Caco-2 (cell line): ENCODE measurements around the gene SIM2. TPM values are rescaled to one million over a fixed set of nuclear protein-coding genes. Genes with fewer than 3 reads are reported as not detected.

ENCODE experiments used
- BruUV-seq: library from RNA; stranded (reverse); fragments of 400-500 nt; replicated peaks from 2 replicates; lab custom pipeline; 2021; lab: Mats Ljungman, UMichigan
- CTCF ChIA-PET: fragments of 300-600 bp; sonication (Branson Sonifier 250); formaldehyde crosslinking; loops from one replicate; lab custom pipeline; 2022; ENCODE audit warnings: antibody characterized with exemption; lab: Charles Lee
- POLR2A ChIA-PET: fragments of 300-600 bp; sonication (Branson Sonifier 250); formaldehyde crosslinking; loops from one replicate; lab custom pipeline; 2022; ENCODE audit warnings: antibody characterized with exemption; lab: Charles Lee
- DNase-seq, 2 experiments: peaks; one replicate each; pipeline versions ENCODE4 v3.0.0 to v3.0.0-alpha.2; 2020 to 2022
- H3K27me3 ChIP-seq: replicated peaks from 2 replicates; pipeline ENCODE4 v1.6.0; 2011; ENCODE audit warnings: low read length; ENCODE audit not compliant: control insufficient read depth, insufficient read depth
- H3K36me3 ChIP-seq: 2 replicates; pipeline ENCODE4 v1.5.1; 2011; ENCODE audit warnings: low read length; ENCODE audit not compliant: control insufficient read depth, insufficient read depth
- H3K4me1 ChIP-seq: fragments of 250-450 bp; sonication (Bioruptor Pico); 2 replicates; pipeline ENCODE4 v1.5.1; 2020; ENCODE audit warnings: mild to moderate bottlenecking
- H3K4me3 ChIP-seq: 2 replicates; pipeline ENCODE4 v1.5.1; 2011; ENCODE audit warnings: low read depth, mild to moderate bottlenecking, control low read depth, low read length
- H3K9me3 ChIP-seq: fragments of 250-450 bp; sonication (Bioruptor Pico); 2 replicates; pipeline ENCODE4 v1.5.1; 2020; ENCODE audit warnings: mild to moderate bottlenecking, moderate library complexity
- H3K27ac Mint-ChIP-seq: one replicate; pipeline ENCODE4 v1.8.0; 2022; ENCODE audit warnings: mixed read lengths; ENCODE audit not compliant: unreplicated experiment
- H3K27me3 Mint-ChIP-seq: one replicate; pipeline ENCODE4 v1.8.0; 2022; ENCODE audit warnings: mixed read lengths; ENCODE audit not compliant: insufficient read depth, unreplicated experiment
- H3K36me3 Mint-ChIP-seq: one replicate; pipeline ENCODE4 v1.8.0; 2022; ENCODE audit warnings: mild to moderate bottlenecking, mixed read lengths; ENCODE audit not compliant: insufficient read depth, unreplicated experiment
- H3K4me1 Mint-ChIP-seq: one replicate; pipeline ENCODE4 v1.8.0; 2022; ENCODE audit warnings: low read depth, mixed read lengths; ENCODE audit not compliant: unreplicated experiment
- H3K4me3 Mint-ChIP-seq: one replicate; pipeline ENCODE4 v1.8.0; 2022; ENCODE audit warnings: mild to moderate bottlenecking, moderate library complexity, mixed read lengths; ENCODE audit not compliant: unreplicated experiment
- H3K9me3 Mint-ChIP-seq: one replicate; pipeline ENCODE4 v1.8.0; 2022; ENCODE audit warnings: mixed read lengths; ENCODE audit not compliant: unreplicated experiment
- CTCF ChIP-seq, 2 experiments: fragments of 200-600 bp in 1 of 2; IDR thresholded peaks; 1 replicate in 1 of 2; 2 replicates in 1 of 2; pipeline versions ENCODE4 v1.5.1 to v1.8.0; 2011 to 2022; ENCODE audit warnings: antibody characterized with exemption in 1 of 2, control low read depth in 1 of 2, inconsistent platforms in 1 of 2, low read depth in 1 of 2, low read length in 1 of 2, mild to moderate bottlenecking in 1 of 2, moderate library complexity in 1 of 2; ENCODE audit not compliant: insufficient read depth in 1 of 2, severe bottlenecking in 1 of 2, unreplicated experiment in 1 of 2
- intact Hi-C: fragments of 100-400 bp; cut with micrococcal nuclease; formaldehyde crosslinking; loops from one replicate; pipeline ENCODE4 v1.10.0; 2022; ENCODE audit not compliant: unreplicated experiment
- total RNA-seq: library from RNA; stranded (reverse); gene quantifications from 2 replicates; pipeline ENCODE4 v1.2.3, GENCODE V29; 2022

SIM2 gene
- total RNA-seq, 1 experiment from 2014 or later: 9.4 TPM

- H3K27ac Mint-ChIP-seq: no peak overlapping the region
- CTCF ChIA-PET: no interaction called here
- POLR2A ChIA-PET: no interaction called here
- H3K36me3 Mint-ChIP-seq: peaks cover 7% of the 10 kb centered on the region
- no peak for TF ChIP-seq CTCF (IDR thresholded peaks at IDR 0.05; ENCODE audit: insufficient read depth in 1 of 2, low read depth in 1 of 2, low read length in 1 of 2, severe bottlenecking in 1 of 2, unreplicated experiment in 1 of 2)
- H3K4me1 Mint-ChIP-seq: peaks cover 11% of the 10 kb centered on the region
- Histone ChIP-seq H3K4me3 (no peak overlapping the region), H3K36me3 (no peaks in the 10 kb centered on the region; the same call in none of the 2 replicates), H3K9me3 (no peaks in the 10 kb centered on the region), H3K4me1 (peaks cover 10% of the 10 kb centered on the region; the same call in 1 of the 2 replicates), H3K27me3 (no peaks in the 10 kb centered on the region)
- no peak overlapping the region for H3K4me3 Mint-ChIP-seq
- H3K9me3 Mint-ChIP-seq: no peaks in the 10 kb centered on the region
- peak in 1 of 2 experiments; percentile 13 for DNase-seq
- BruUV-seq: no TSS peak
- intact Hi-C loops: no loop called here
- H3K27me3 Mint-ChIP-seq: no peaks in the 10 kb centered on the region
Measured at GRCh38 chr21:36728371-36729111, 29.6 kb downstream of the SIM2 start.

- no peak overlapping the region for H3K4me3 Mint-ChIP-seq
- H3K36me3 ChIP-seq: no peaks in the 10 kb centered on the region; the same call in none of the 2 replicates
- peaks cover 10% of the 10 kb centered on the region; the same call in 1 of the 2 replicates for H3K4me1 ChIP-seq
- BruUV-seq: no TSS peak
- H3K27me3 Mint-ChIP-seq: no peaks in the 10 kb centered on the region
- intact Hi-C loops: no loop called here
- no peaks in the 10 kb centered on the region for H3K36me3 Mint-ChIP-seq
- no peak overlapping the region for H3K4me3 ChIP-seq
- POLR2A ChIA-PET: no interaction called here
- H3K9me3 Mint-ChIP-seq: no peaks in the 10 kb centered on the region
- CTCF ChIA-PET: no interaction called here
- no peak overlapping the region for H3K27ac Mint-ChIP-seq
- H3K9me3 ChIP-seq: no peaks in the 10 kb centered on the region
- no peaks in the 10 kb centered on the region for H3K27me3 ChIP-seq
- peaks cover 11% of the 10 kb centered on the region for H3K4me1 Mint-ChIP-seq
- no peak for TF ChIP-seq CTCF (IDR thresholded peaks at IDR 0.05; ENCODE audit: insufficient read depth in 1 of 2, low read depth in 1 of 2, low read length in 1 of 2, severe bottlenecking in 1 of 2, unreplicated experiment in 1 of 2)
- DNase-seq: peak in 1 of 2 experiments; percentile 1
Measured at GRCh38 chr21:36729310-36729970, 30.5 kb downstream of the SIM2 start.
